Naive thymus-derived CD4-positive, alpha-beta T cell (primary cell): ENCODE results near the gene RNASEH2A. TPM values are rescaled to one million over a fixed set of nuclear protein-coding genes. Genes with fewer than 3 reads are reported as not detected.
A peak's percentile ranks its signal among the peaks of the same experiment; 100 is the strongest.

Source experiments
- ATAC-seq: fragments of 150-1000 bp; cut with Tn5 transposase; 2 replicates; pipeline ENCODE4 v1.10.0; 2021; ENCODE audit warnings: mild to moderate bottlenecking, moderate library complexity
- CTCF ChIA-PET: fragments of 350-600 bp; sonication (Branson Sonifier 250); formaldehyde crosslinking; loops from one replicate; lab custom pipeline; 2021; ENCODE audit warnings: antibody characterized with exemption; lab: Charles Lee
- POLR2A ChIA-PET: fragments of 350-600 bp; sonication (Branson Sonifier 250); formaldehyde crosslinking; loops from one replicate; lab custom pipeline; 2021; ENCODE audit warnings: antibody characterized with exemption, inconsistent platforms; lab: Charles Lee
- DNase-seq, 9 donors: peaks; one replicate each; pipeline versions ENCODE4 v3.0.0 to v3.0.0-alpha.2; 2020 to 2022; ENCODE audit warnings: mixed read lengths in 1 of 9
- H3K27ac ChIP-seq: one replicate; pipeline ENCODE4 v1.7.0; 2013; ENCODE audit warnings: mild to moderate bottlenecking, low read depth, low read length, moderate library complexity
- H3K27me3 ChIP-seq, 2 donors: one replicate each; pipeline ENCODE4 v1.7.0; 2013; ENCODE audit warnings: low read length in 2 of 2, mild to moderate bottlenecking in 2 of 2, moderate library complexity in 2 of 2; ENCODE audit not compliant: control insufficient read depth in 2 of 2, insufficient read depth in 2 of 2
- H3K36me3 ChIP-seq, 3 experiments: 1 replicate in 2 of 3; 2 replicates in 1 of 3; pipeline ENCODE4 v1.7.0; 2013; ENCODE audit warnings: low read length in 3 of 3, mild to moderate bottlenecking in 3 of 3, moderate library complexity in 1 of 3; ENCODE audit not compliant: insufficient read depth in 3 of 3, control insufficient read depth in 2 of 3
- H3K4me1 ChIP-seq, 2 donors: one replicate each; pipeline ENCODE4 v1.7.0; 2013; ENCODE audit warnings: low read length in 2 of 2, mild to moderate bottlenecking in 2 of 2, moderate library complexity in 1 of 2; ENCODE audit not compliant: control insufficient read depth in 2 of 2, insufficient read depth in 2 of 2
- H3K4me3 ChIP-seq: 2 replicates; pipeline ENCODE4 v1.7.0; 2013; ENCODE audit warnings: mild to moderate bottlenecking, low read length
- H3K9me3 ChIP-seq, 3 experiments: 1 replicate in 2 of 3; 2 replicates in 1 of 3; pipeline ENCODE4 v1.7.0; 2013; ENCODE audit warnings: low read length in 3 of 3; ENCODE audit not compliant: control insufficient read depth in 2 of 3
- H3K27ac Mint-ChIP-seq, 9 donors: one replicate each; pipeline ENCODE4 v1.8.0; 2020 to 2022; ENCODE audit warnings: mixed read lengths in 9 of 9, mild to moderate bottlenecking in 8 of 9, moderate library complexity in 5 of 9, inconsistent platforms in 2 of 9
- H3K27me3 Mint-ChIP-seq, 5 donors: one replicate each; pipeline ENCODE4 v1.8.0; 2021 to 2022; ENCODE audit warnings: mixed read lengths in 5 of 5, mild to moderate bottlenecking in 1 of 5
- H3K36me3 Mint-ChIP-seq, 5 donors: one replicate each; pipeline ENCODE4 v1.8.0; 2020 to 2022; ENCODE audit warnings: mixed read lengths in 5 of 5, mild to moderate bottlenecking in 3 of 5, inconsistent platforms in 1 of 5
- H3K4me1 Mint-ChIP-seq, 7 donors: one replicate each; pipeline ENCODE4 v1.8.0; 2020 to 2022; ENCODE audit warnings: mixed read lengths in 7 of 7, mild to moderate bottlenecking in 3 of 7, inconsistent platforms in 1 of 7
- H3K4me3 Mint-ChIP-seq, 10 donors: one replicate each; pipeline ENCODE4 v1.8.0; 2020 to 2022; ENCODE audit warnings: mild to moderate bottlenecking in 10 of 10, mixed read lengths in 10 of 10, moderate library complexity in 6 of 10, inconsistent platforms in 2 of 10
- H3K9me3 Mint-ChIP-seq, 11 donors: one replicate each; pipeline ENCODE4 v1.8.0; 2020 to 2022; ENCODE audit warnings: mixed read lengths in 11 of 11, mild to moderate bottlenecking in 4 of 11, inconsistent platforms in 1 of 11, moderate library complexity in 1 of 11
- intact Hi-C, 2 donors: fragments of 100-400 bp; cut with micrococcal nuclease; formaldehyde crosslinking; loops; one replicate each; pipeline ENCODE4 v1.15.1; 2023
- polyA plus RNA-seq, 2 donors: library from polyadenylated mRNA; unstranded; fragments of 300-500 nt; fragmentation: Illumina TruSeq; gene quantifications; one replicate each; pipeline ENCODE4 v1.2.3, GENCODE V29; 2021
- total RNA-seq, 6 experiments: library from RNA in 5 of 6; stranded (reverse) in 5 of 6; gene quantifications; 1 replicate in 5 of 6; 2 replicates in 1 of 6; pipeline ENCODE4 v1.2.3 and lab custom pipeline; 2021 to 2026

Gene RNASEH2A
- total and polyA plus RNA-seq, 7 experiments from 2014 or later, result 1.6 to 30.9 (median 12.8) TPM

DNA sequence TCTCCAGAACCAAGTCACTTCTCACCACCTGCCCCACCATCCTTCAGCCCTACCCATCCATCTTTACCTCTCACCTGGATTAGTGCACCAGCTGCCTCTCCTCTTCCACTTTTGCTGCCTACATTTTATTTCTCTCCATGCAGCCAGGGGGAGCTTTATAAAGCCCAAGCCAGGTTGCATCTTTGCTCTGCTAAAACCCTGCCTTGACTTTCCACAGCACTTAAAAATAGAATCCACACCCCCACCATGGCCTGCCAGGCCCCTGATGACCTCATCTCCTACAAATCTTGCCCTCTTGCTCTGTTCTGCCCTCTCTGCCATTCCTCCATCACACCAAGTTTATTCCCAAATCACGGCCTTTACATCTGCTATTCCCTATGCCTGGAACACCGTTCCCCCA is 32.8 kb upstream of the RNASEH2A start:
- intact Hi-C loops, result no loop called here
- DNase-seq, result no peak
- Histone ChIP-seq H3K27ac (no peak overlapping the region), H3K36me3 (no peaks in the 10 kb centered on the region), H3K27me3 (no peaks in the 10 kb centered on the region), H3K9me3 (no peaks in the 10 kb centered on the region), H3K4me1 (peaks cover 7 to 15% of the 10 kb centered on the region in 2 donors), H3K4me3 (no peak overlapping the region)
- H3K9me3 Mint-ChIP-seq, result peaks cover 0 to 2% (median 0%) of the 10 kb centered on the region in 11 donors
- peaks cover 9 to 23% (median 19%) of the 10 kb centered on the region in 7 donors for H3K4me1 Mint-ChIP-seq
- no peaks in the 10 kb centered on the region for H3K27me3 Mint-ChIP-seq
- H3K36me3 Mint-ChIP-seq, result no peaks in the 10 kb centered on the region
- ATAC-seq, result no peak
- H3K4me3 Mint-ChIP-seq, result peak overlapping the region in 7 of 10 donors; percentile 29 to 68 (median 40)
- peak overlapping the region in 5 of 9 donors; percentile 4 to 67 (median 34) for H3K27ac Mint-ChIP-seq
- ChIA-PET CTCF (interaction anchor here (0.6 to 7.7 kb wide), 3 partner anchors 13 to 441 kb away, joined by 3 to 38 read pairs (median 9); no protein-coding TSS in a partner anchor), POLR2A (interaction anchor here (1.2 to 12.9 kb wide), 3 partner anchors 13 to 26 kb away, joined by 3 to 621 read pairs (median 6); partner anchors contain the start of gene JUNB)

DNA sequence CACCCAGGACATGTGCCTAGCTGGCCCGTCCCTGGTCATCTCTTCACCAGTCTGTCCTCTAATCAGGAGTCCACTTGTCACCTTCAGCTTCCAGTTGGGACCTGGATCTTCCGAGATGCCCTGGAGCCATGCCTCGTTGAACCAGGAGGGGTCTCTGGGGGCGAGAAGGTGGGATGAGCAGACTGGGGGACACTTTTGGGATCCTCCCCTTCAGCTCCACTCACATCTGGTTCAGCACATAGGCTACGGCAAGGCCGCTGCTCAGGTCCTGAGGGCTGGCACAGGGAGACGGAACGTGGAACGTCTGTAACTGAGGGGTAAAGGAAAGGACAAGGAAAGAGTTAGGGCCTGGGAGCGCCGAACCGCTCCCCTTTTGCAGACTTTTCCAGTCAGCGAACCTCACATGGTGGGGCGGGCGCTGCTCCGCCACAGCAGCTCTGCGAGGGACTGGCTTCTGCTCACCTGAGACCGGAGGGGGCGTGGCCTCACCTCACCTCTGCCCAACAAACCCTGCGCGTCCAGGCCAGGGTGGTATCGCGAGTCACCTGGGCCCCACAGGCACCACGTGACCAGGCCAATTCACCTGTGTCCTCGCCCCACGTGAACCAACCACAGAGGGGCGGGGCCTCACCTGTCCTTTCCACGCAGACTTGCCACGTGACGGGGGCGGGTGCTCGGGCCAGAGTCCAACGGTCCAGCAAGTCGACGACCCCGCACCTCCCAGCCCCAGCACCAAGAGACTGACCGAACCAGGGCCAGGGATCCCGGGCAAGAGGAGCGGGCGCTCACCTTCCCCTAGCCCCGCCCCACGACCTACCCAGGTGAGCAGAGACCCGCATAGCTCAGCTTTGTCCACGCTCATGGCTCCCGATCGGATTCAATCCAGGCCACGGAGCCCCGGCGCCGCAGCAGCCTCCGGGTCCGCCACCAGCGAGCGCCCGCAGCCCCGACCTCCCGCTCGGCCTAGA is 31.5 kb upstream of the RNASEH2A start, which contains the start of gene HOOK2:
TSS of gene HOOK2 (minus strand) at position 965 of the 968 bp plus-strand sequence. CDS start at position 862, 103 bp downstream.
- Histone ChIP-seq H3K9me3 (no peaks in the 10 kb centered on the region), H3K4me1 (peaks cover 9 to 21% of the 10 kb centered on the region in 2 donors), H3K4me3 (peak within 1 kb of the TSS; percentile 64), H3K36me3 (no peaks in the 10 kb centered on the region), H3K27me3 (no peaks in the 10 kb centered on the region), H3K27ac (peak within 1 kb of the TSS; percentile 90)
- ChIA-PET POLR2A (interaction anchor here (0.6 to 12.9 kb wide), 6 partner anchors 9 to 73 kb away, joined by 3 to 621 read pairs (median 4); partner anchors contain the start of gene JUNB), CTCF (interaction anchor here (0.5 to 7.7 kb wide), 6 partner anchors 9 to 72 kb away, joined by 3 to 169 read pairs (median 23); partner anchors contain the start of genes JUNB, PRDX2 and THSD8)
- DNase-seq, result peak in 3 of 9 donors; percentile 40 to 64 (median 43)
- Mint-ChIP-seq H3K4me3 (peak within 1 kb of the TSS; percentile 69 to 89 (median 80)), H3K27me3 (no peaks in the 10 kb centered on the region), H3K4me1 (peaks cover 13 to 33% (median 28%) of the 10 kb centered on the region in 7 donors), H3K27ac (peak within 1 kb of the TSS; percentile 53 to 91 (median 82)), H3K9me3 (peaks cover 0 to 2% (median 0%) of the 10 kb centered on the region in 11 donors), H3K36me3 (no peaks in the 10 kb centered on the region)
- ATAC-seq, result peak; percentile 9
- intact Hi-C loops, result loop anchor here in 1 of 2 donors (1.0 to 2.0 kb wide), 6 partner anchors 9 to 163 kb away; partner anchors contain the start of genes CALR, GCDH and GET3

DNA sequence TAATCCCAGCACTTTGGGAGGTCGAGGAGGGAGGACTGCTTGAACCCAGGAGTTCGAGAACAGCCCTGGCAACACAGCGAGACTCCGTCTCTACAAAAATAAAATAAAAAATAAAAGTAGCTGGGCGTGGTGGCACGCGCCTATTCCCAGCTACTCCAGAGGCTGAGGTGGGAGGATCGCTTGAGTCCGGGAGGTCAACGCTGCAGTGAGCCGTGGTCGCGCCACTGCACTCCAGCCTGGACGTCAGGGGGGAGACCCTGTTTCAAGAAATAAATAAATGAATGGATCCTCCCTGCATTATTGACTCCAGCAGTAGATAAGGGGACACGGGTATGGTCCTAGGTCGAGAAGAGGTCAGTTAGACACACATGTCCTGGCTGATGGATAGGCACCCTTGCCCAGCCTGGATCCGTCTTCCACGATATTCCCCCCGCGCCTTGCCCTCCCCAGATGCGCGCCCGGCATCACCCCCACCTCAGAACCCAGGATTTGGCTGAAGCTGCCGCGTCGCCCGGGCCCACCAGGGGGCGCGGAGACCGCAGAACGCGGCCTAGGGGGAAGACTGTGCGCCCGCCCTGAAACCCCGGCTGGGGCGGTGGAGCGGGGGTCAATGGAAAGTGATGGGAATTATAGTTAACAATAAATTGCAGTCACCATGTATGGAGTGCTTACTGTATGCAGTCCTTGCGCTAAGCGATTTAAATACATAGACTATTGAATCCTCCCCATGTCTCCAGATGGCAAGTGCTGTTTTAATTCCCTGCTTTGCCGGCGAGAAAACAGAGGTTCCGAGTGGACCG is 29.0 kb upstream of the RNASEH2A start:
- H3K27ac Mint-ChIP-seq, result peak overlapping the region; percentile 42 to 98 (median 94)
- peaks cover 0 to 8% (median 0%) of the 10 kb centered on the region in 11 donors for H3K9me3 Mint-ChIP-seq
- Histone ChIP-seq H3K27me3 (no peaks in the 10 kb centered on the region), H3K27ac (peak overlapping the region; percentile 94), H3K4me1 (peaks cover 16 to 28% of the 10 kb centered on the region in 2 donors), H3K4me3 (peak overlapping the region; percentile 76), H3K9me3 (no peaks in the 10 kb centered on the region), H3K36me3 (no peaks in the 10 kb centered on the region)
- H3K4me3 Mint-ChIP-seq, result peak overlapping the region; percentile 82 to 95 (median 87)
- DNase-seq (peak; percentile 69 to 89 (median 82)), ATAC-seq (peak; percentile 18)
- no peaks in the 10 kb centered on the region for H3K36me3 Mint-ChIP-seq
- CTCF ChIA-PET, result interaction anchor here (0.6 to 5.4 kb wide), 8 partner anchors 11 to 1373 kb away, joined by 3 to 169 read pairs (median 7); partner anchors contain the start of genes JUNB, PRDX2 and THSD8
- intact Hi-C loops, result loop anchor here (1.0 kb wide), 1 partner anchor 19 kb away; no protein-coding TSS in a partner anchor
- POLR2A ChIA-PET, result interaction anchor here (0.6 to 12.9 kb wide), 13 partner anchors 8 to 143 kb away, joined by 3 to 621 read pairs (median 5); partner anchors contain the start of genes DNASE2, GET3, JUNB and PRDX2
- H3K27me3 Mint-ChIP-seq, result no peaks in the 10 kb centered on the region
- peaks cover 20 to 45% (median 39%) of the 10 kb centered on the region in 7 donors for H3K4me1 Mint-ChIP-seq

DNA sequence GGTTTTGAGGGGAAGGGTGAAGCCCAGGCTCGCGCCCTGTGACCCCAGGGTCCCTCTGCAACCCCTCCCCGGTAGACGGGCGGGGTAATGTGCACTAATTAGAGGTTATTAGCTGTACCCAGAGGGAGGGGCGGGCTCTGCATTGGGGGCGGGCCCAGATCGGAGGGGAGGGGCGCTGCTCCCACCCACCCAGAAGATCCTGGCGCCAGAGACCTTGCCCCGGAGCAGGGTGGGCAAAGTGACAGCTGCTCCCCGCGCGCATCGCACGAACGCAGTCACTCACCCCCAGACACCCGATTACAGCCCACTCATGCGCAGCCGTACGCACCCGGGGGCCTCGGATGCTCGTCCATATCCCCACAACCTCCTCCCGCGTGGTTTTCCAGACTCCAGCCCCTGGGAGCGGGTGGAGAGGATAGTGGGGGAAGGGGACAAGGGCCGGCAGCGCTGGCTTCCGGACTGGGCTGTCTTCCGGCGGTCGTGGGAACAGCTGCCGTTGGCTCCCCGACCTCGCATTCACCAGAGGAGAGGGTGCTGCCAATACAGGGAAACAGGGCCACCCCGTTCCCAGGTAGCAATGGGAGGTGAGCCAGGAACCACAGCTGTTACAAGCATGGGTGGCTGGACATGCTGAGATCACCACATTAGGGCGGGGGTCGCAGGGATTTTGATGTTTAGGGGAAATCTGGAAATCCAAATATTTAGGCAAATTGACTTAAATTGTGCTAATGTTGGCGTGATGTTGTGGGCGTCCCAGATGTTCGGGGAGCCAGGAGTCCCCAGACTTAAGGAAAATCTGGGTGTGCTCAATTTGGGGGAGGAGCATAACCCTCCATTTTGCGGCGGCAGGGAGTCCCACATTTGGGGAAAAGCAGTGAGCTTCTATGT is 28.1 kb upstream of the RNASEH2A start:
- ChIA-PET CTCF (interaction anchor here (0.6 to 5.4 kb wide), 7 partner anchors 10 to 105 kb away, joined by 3 to 169 read pairs (median 10); partner anchors contain the start of genes JUNB, PRDX2 and THSD8), POLR2A (interaction anchor here (0.6 to 12.9 kb wide), 13 partner anchors 7 to 103 kb away, joined by 3 to 621 read pairs (median 5); partner anchors contain the start of genes DHPS, DNASE2, GET3 and JUNB)
- peak overlapping the region; percentile 76 for H3K4me3 ChIP-seq
- Mint-ChIP-seq H3K27ac (peak overlapping the region; percentile 81 to 98 (median 94)), H3K4me3 (peak overlapping the region; percentile 82 to 95 (median 87)), H3K36me3 (no peaks in the 10 kb centered on the region), H3K27me3 (no peaks in the 10 kb centered on the region), H3K9me3 (peaks cover 0 to 8% (median 0%) of the 10 kb centered on the region in 11 donors), H3K4me1 (peaks cover 20 to 45% (median 39%) of the 10 kb centered on the region in 7 donors)
- intact Hi-C loops, result no loop called here
- H3K4me1 ChIP-seq, result peaks cover 18 to 34% of the 10 kb centered on the region in 2 donors
- H3K27ac ChIP-seq, result peak overlapping the region; percentile 94
- no peaks in the 10 kb centered on the region for H3K27me3 ChIP-seq
- DNase-seq (peak in 6 of 9 donors; percentile 31 to 57 (median 43)), ATAC-seq (no peak)
- H3K36me3 ChIP-seq, result no peaks in the 10 kb centered on the region
- no peaks in the 10 kb centered on the region for H3K9me3 ChIP-seq

DNA sequence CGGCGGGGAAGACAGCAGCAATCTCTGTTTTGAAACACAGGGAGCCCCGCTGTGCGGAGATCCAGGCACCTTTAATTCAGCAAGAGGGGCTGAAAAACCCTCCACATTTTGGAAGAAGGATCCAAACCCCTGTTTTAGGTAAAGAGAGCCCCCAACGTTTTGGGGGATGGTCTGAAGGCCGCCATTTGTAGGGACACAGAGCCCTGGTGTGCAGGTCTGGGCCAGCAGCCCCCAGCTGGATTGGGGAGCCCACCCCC is 27.6 kb upstream of the RNASEH2A start:
- Mint-ChIP-seq H3K9me3 (peaks cover 0 to 8% (median 0%) of the 10 kb centered on the region in 11 donors), H3K4me3 (peak overlapping the region; percentile 82 to 95 (median 87))

More for the DNA sequence above, 27.6 kb upstream of the RNASEH2A start:
- DNase-seq (no peak), ATAC-seq (no peak)
- no peaks in the 10 kb centered on the region for H3K9me3 ChIP-seq
- H3K36me3 ChIP-seq, result no peaks in the 10 kb centered on the region
- H3K27ac ChIP-seq, result peak overlapping the region; percentile 94
- peaks cover 20 to 45% (median 37%) of the 10 kb centered on the region in 7 donors for H3K4me1 Mint-ChIP-seq
- H3K4me3 ChIP-seq, result no peak overlapping the region
- ChIA-PET POLR2A (interaction anchor here (0.6 to 12.9 kb wide), 6 partner anchors 10 to 98 kb away, joined by 3 to 621 read pairs (median 16); partner anchors contain the start of genes DHPS, JUNB, PRDX2 and THSD8), CTCF (interaction anchor here (2.4 to 5.4 kb wide), 4 partner anchors 10 to 20 kb away, joined by 10 to 169 read pairs (median 46); partner anchors contain the start of genes JUNB, PRDX2 and THSD8)
- no peaks in the 10 kb centered on the region for H3K27me3 ChIP-seq
- H3K4me1 ChIP-seq, result peaks cover 22 to 40% of the 10 kb centered on the region in 2 donors
- no peaks in the 10 kb centered on the region for H3K27me3 Mint-ChIP-seq
- peak overlapping the region; percentile 81 to 98 (median 94) for H3K27ac Mint-ChIP-seq
- no peaks in the 10 kb centered on the region for H3K36me3 Mint-ChIP-seq
- intact Hi-C loops, result no loop called here
